Activated naive CD8-positive, alpha-beta T cell treated with anti-CD3 and anti-CD28 coated beads for 36 hours (primary cell): ENCODE results near the gene PCDHB3. TPM values are rescaled to one million over a fixed set of nuclear protein-coding genes. Genes with fewer than 3 reads are reported as not detected.

ENCODE experiments used
- total RNA-seq, 2 experiments: library from RNA; stranded (reverse); gene quantifications; one replicate each; pipeline ENCODE4 v1.2.3, GENCODE V29; 2021

Gene PCDHB3
- total RNA-seq, 2 experiments from 2014 or later = not detected

Other genes starting within 250 kb of the PCDHB3 start
- gene PCDHA10, start 244.6 kb upstream of the PCDHB3 start, total RNA-seq = not detected
- gene PCDHA11, start 231.5 kb upstream of the PCDHB3 start, total RNA-seq = not detected
- not detected for gene PCDHA12, start 225.2 kb upstream of the PCDHB3 start, total RNA-seq
- not detected for gene PCDHA13, start 218.3 kb upstream of the PCDHB3 start, total RNA-seq
- not detected for gene PCDHAC1, start 174.2 kb upstream of the PCDHB3 start, total RNA-seq
- gene PCDHAC2, start 134.0 kb upstream of the PCDHB3 start, total RNA-seq = not detected
- gene PCDHB1, start 49.1 kb upstream of the PCDHB3 start, total RNA-seq = not detected
- not detected for gene PCDHB2, start 5.9 kb upstream of the PCDHB3 start, total RNA-seq
- not detected for gene PCDHB4, start 21.3 kb downstream of the PCDHB3 start, total RNA-seq
- not detected for gene PCDHB5, start 34.7 kb downstream of the PCDHB3 start, total RNA-seq
- not detected for gene PCDHB6, start 49.6 kb downstream of the PCDHB3 start, total RNA-seq
- not detected for gene PCDHB7, start 72.2 kb downstream of the PCDHB3 start, total RNA-seq
- gene PCDHB8, start 77.3 kb downstream of the PCDHB3 start, total RNA-seq = not detected
- not detected for gene PCDHB16, start 81.9 kb downstream of the PCDHB3 start, total RNA-seq
- gene PCDHB9, start 86.7 kb downstream of the PCDHB3 start, total RNA-seq = not detected
- gene PCDHB10, start 91.9 kb downstream of the PCDHB3 start, total RNA-seq = not detected
- gene PCDHB11, start 99.2 kb downstream of the PCDHB3 start, total RNA-seq = not detected
- gene PCDHB12, start 108.2 kb downstream of the PCDHB3 start, total RNA-seq = not detected
- not detected for gene PCDHB13, start 113.4 kb downstream of the PCDHB3 start, total RNA-seq
- not detected for gene PCDHB14, start 122.9 kb downstream of the PCDHB3 start, total RNA-seq
- gene PCDHB15, start 144.9 kb downstream of the PCDHB3 start, total RNA-seq = not detected
- under 1 TPM in 1 of 2 experiments, not detected in 1; 0.21 TPM for gene SLC25A2, start 203.6 kb downstream of the PCDHB3 start, total RNA-seq
- 10 to 100 TPM; 60.4 to 60.5 TPM for gene TAF7, start 220.3 kb downstream of the PCDHB3 start, total RNA-seq
- gene PCDHGA1, start 230.0 kb downstream of the PCDHB3 start, total RNA-seq = not detected
- gene PCDHGA2, start 238.3 kb downstream of the PCDHB3 start, total RNA-seq = not detected
- gene PCDHGA3, start 243.4 kb downstream of the PCDHB3 start, total RNA-seq = not detected
- not detected for gene PCDHGB1, start 249.6 kb downstream of the PCDHB3 start, total RNA-seq